Gastrocnemius medialis (tissue), 4 donors: ENCODE results near the gene FLT1.

ENCODE experiments used
- POLR2A ChIP-seq, 2 donors: fragments of 450-650 bp; IDR thresholded peaks; one replicate each; pipeline ENCODE4 v1.6.1; 2017; ENCODE audit warnings: antibody characterized with exemption in 2 of 2, mild to moderate bottlenecking in 2 of 2, moderate library complexity in 2 of 2
- TF ChIP-seq, protein P1 (sequence below), 5 experiments: fragments of 450-650 bp in 3 of 5; fragments of 200-600 bp in 2 of 5; sonication (generic) in 2 of 5; IDR thresholded peaks in 4 of 5; conservative IDR thresholded peaks in 1 of 5; 1 replicate in 4 of 5; 2 replicates in 1 of 5; pipeline ENCODE4 v1.5.1; 2016 to 2019; ENCODE audit warnings: antibody characterized with exemption in 5 of 5, mild to moderate bottlenecking in 3 of 5, moderate library complexity in 3 of 5

GRCh38 chr13:28438067-28438466 lies 56.9 kb downstream of the FLT1 start:
- TF ChIP-seq, protein P1, sequence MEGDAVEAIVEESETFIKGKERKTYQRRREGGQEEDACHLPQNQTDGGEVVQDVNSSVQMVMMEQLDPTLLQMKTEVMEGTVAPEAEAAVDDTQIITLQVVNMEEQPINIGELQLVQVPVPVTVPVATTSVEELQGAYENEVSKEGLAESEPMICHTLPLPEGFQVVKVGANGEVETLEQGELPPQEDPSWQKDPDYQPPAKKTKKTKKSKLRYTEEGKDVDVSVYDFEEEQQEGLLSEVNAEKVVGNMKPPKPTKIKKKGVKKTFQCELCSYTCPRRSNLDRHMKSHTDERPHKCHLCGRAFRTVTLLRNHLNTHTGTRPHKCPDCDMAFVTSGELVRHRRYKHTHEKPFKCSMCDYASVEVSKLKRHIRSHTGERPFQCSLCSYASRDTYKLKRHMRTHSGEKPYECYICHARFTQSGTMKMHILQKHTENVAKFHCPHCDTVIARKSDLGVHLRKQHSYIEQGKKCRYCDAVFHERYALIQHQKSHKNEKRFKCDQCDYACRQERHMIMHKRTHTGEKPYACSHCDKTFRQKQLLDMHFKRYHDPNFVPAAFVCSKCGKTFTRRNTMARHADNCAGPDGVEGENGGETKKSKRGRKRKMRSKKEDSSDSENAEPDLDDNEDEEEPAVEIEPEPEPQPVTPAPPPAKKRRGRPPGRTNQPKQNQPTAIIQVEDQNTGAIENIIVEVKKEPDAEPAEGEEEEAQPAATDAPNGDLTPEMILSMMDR (IDR thresholded peaks at IDR 0.05 in 4 of 5, conservative IDR thresholded peaks at IDR 0.05 in 1 of 5): no peak
- TF ChIP-seq POLR2A (IDR thresholded peaks at IDR 0.05): no peak
